ENCODE measurements around the gene UBE2H.

Gene UBE2H

GRCh38 chr7:129911790-129912189, 41.0 kb downstream of the UBE2H start:
- peaks cover 41% of the 10 kb centered on the region for H3K4me1 ChIP-seq (ENCODE audit: control insufficient read depth, insufficient read depth, low read length, poor library complexity, severe bottlenecking)

GRCh38 chr7:129909669-129910068, 43.1 kb downstream of the UBE2H start:
- no peaks in the 10 kb centered on the region for H3K27me3 ChIP-seq (replicated peaks; ENCODE audit: control insufficient read depth, insufficient read depth, low read length, poor library complexity, severe bottlenecking)
- H3K9me3 ChIP-seq (ENCODE audit: control insufficient read depth, low read length), result no peaks in the 10 kb centered on the region
- no peak overlapping the region for H3K4me3 ChIP-seq (ENCODE audit: insufficient read depth, low read depth, low read length, poor library complexity, severe bottlenecking)
- H3K4me1 ChIP-seq (ENCODE audit: control insufficient read depth, insufficient read depth, low read length, poor library complexity, severe bottlenecking), result peaks cover 38% of the 10 kb centered on the region
- DNase-seq, result no peak
- no peaks in the 10 kb centered on the region for H3K36me3 ChIP-seq (ENCODE audit: control insufficient read depth, insufficient read depth, low read length)
- H3K27ac ChIP-seq (ENCODE audit: insufficient read depth, low read length, poor library complexity, severe bottlenecking), result no peak overlapping the region

More at GRCh38 chr7:129911790-129912189, 41.0 kb downstream of the UBE2H start:
- no peak for DNase-seq
- Histone ChIP-seq H3K36me3 (ENCODE audit: control insufficient read depth, insufficient read depth, low read length) (no peaks in the 10 kb centered on the region), H3K9me3 (ENCODE audit: control insufficient read depth, low read length) (no peaks in the 10 kb centered on the region), H3K4me3 (ENCODE audit: insufficient read depth, low read depth, low read length, poor library complexity, severe bottlenecking) (no peak overlapping the region), H3K27me3 (replicated peaks; ENCODE audit: control insufficient read depth, insufficient read depth, low read length, poor library complexity, severe bottlenecking) (no peaks in the 10 kb centered on the region), H3K27ac (ENCODE audit: insufficient read depth, low read length, poor library complexity, severe bottlenecking) (no peak overlapping the region)

GRCh38 chr7:129908181-129908580, 44.6 kb downstream of the UBE2H start:
- DNase-seq, result no peak
- Histone ChIP-seq H3K27ac (ENCODE audit: insufficient read depth, low read length, poor library complexity, severe bottlenecking) (peak overlapping the region; percentile 2), H3K4me3 (ENCODE audit: insufficient read depth, low read depth, low read length, poor library complexity, severe bottlenecking) (no peak overlapping the region)

GRCh38 chr7:129907122-129907736, 45.5 kb downstream of the UBE2H start:
- peak overlapping the region; percentile 22 for H3K4me3 ChIP-seq (ENCODE audit: insufficient read depth, low read depth, low read length, poor library complexity, severe bottlenecking)
- no peaks in the 10 kb centered on the region for H3K27me3 ChIP-seq (replicated peaks; ENCODE audit: control insufficient read depth, insufficient read depth, low read length, poor library complexity, severe bottlenecking)
- H3K27ac ChIP-seq (ENCODE audit: insufficient read depth, low read length, poor library complexity, severe bottlenecking), result no peak overlapping the region
- H3K36me3 ChIP-seq (ENCODE audit: control insufficient read depth, insufficient read depth, low read length), result no peaks in the 10 kb centered on the region
- DNase-seq, result no peak
- peaks cover 62% of the 10 kb centered on the region for H3K4me1 ChIP-seq (ENCODE audit: control insufficient read depth, insufficient read depth, low read length, poor library complexity, severe bottlenecking)
- no peaks in the 10 kb centered on the region for H3K9me3 ChIP-seq (ENCODE audit: control insufficient read depth, low read length)

More at GRCh38 chr7:129908181-129908580, 44.6 kb downstream of the UBE2H start:
- H3K9me3 ChIP-seq (ENCODE audit: control insufficient read depth, low read length), result no peaks in the 10 kb centered on the region
- H3K27me3 ChIP-seq (replicated peaks; ENCODE audit: control insufficient read depth, insufficient read depth, low read length, poor library complexity, severe bottlenecking), result no peaks in the 10 kb centered on the region
- peaks cover 53% of the 10 kb centered on the region for H3K4me1 ChIP-seq (ENCODE audit: control insufficient read depth, insufficient read depth, low read length, poor library complexity, severe bottlenecking)
- no peaks in the 10 kb centered on the region for H3K36me3 ChIP-seq (ENCODE audit: control insufficient read depth, insufficient read depth, low read length)

GRCh38 chr7:129906700-129907099, 46.1 kb downstream of the UBE2H start:
- no peaks in the 10 kb centered on the region for H3K36me3 ChIP-seq (ENCODE audit: control insufficient read depth, insufficient read depth, low read length)
- no peak overlapping the region for H3K27ac ChIP-seq (ENCODE audit: insufficient read depth, low read length, poor library complexity, severe bottlenecking)
- H3K9me3 ChIP-seq (ENCODE audit: control insufficient read depth, low read length), result no peaks in the 10 kb centered on the region
- H3K4me1 ChIP-seq (ENCODE audit: control insufficient read depth, insufficient read depth, low read length, poor library complexity, severe bottlenecking), result peaks cover 62% of the 10 kb centered on the region
- peak overlapping the region; percentile 22 for H3K4me3 ChIP-seq (ENCODE audit: insufficient read depth, low read depth, low read length, poor library complexity, severe bottlenecking)
- H3K27me3 ChIP-seq (replicated peaks; ENCODE audit: control insufficient read depth, insufficient read depth, low read length, poor library complexity, severe bottlenecking), result no peaks in the 10 kb centered on the region
- DNase-seq, result no peak

- Histone ChIP-seq H3K27ac (ENCODE audit: insufficient read depth, low read length, poor library complexity, severe bottlenecking) (no peak overlapping the region), H3K4me1 (ENCODE audit: control insufficient read depth, insufficient read depth, low read length, poor library complexity, severe bottlenecking) (peaks cover 55% of the 10 kb centered on the region), H3K9me3 (ENCODE audit: control insufficient read depth, low read length) (no peaks in the 10 kb centered on the region), H3K27me3 (replicated peaks; ENCODE audit: control insufficient read depth, insufficient read depth, low read length, poor library complexity, severe bottlenecking) (no peaks in the 10 kb centered on the region), H3K4me3 (ENCODE audit: insufficient read depth, low read depth, low read length, poor library complexity, severe bottlenecking) (no peak overlapping the region), H3K36me3 (ENCODE audit: control insufficient read depth, insufficient read depth, low read length) (no peaks in the 10 kb centered on the region)
- no peak for DNase-seq
These were observed 48.8 kb downstream of the UBE2H start for GRCh38 chr7:129903935-129904334.

- Histone ChIP-seq H3K4me3 (ENCODE audit: insufficient read depth, low read depth, low read length, poor library complexity, severe bottlenecking) (peak overlapping the region; percentile 12), H3K27me3 (replicated peaks; ENCODE audit: control insufficient read depth, insufficient read depth, low read length, poor library complexity, severe bottlenecking) (no peaks in the 10 kb centered on the region), H3K27ac (ENCODE audit: insufficient read depth, low read length, poor library complexity, severe bottlenecking) (peak overlapping the region; percentile 1), H3K9me3 (ENCODE audit: control insufficient read depth, low read length) (no peaks in the 10 kb centered on the region), H3K4me1 (ENCODE audit: control insufficient read depth, insufficient read depth, low read length, poor library complexity, severe bottlenecking) (peaks cover 45% of the 10 kb centered on the region), H3K36me3 (ENCODE audit: control insufficient read depth, insufficient read depth, low read length) (no peaks in the 10 kb centered on the region)
- no peak for DNase-seq
These were observed 49.9 kb downstream of the UBE2H start for GRCh38 chr7:129902788-129903422.

GRCh38 chr7:129898502-129899160, 54.1 kb downstream of the UBE2H start:
- H3K4me1 ChIP-seq (ENCODE audit: control insufficient read depth, insufficient read depth, low read length, poor library complexity, severe bottlenecking), result peaks cover 16% of the 10 kb centered on the region
- no peak overlapping the region for H3K4me3 ChIP-seq (ENCODE audit: insufficient read depth, low read depth, low read length, poor library complexity, severe bottlenecking)
- H3K36me3 ChIP-seq (ENCODE audit: control insufficient read depth, insufficient read depth, low read length), result peaks cover 4% of the 10 kb centered on the region
- H3K27me3 ChIP-seq (replicated peaks; ENCODE audit: control insufficient read depth, insufficient read depth, low read length, poor library complexity, severe bottlenecking), result no peaks in the 10 kb centered on the region
- H3K9me3 ChIP-seq (ENCODE audit: control insufficient read depth, low read length), result no peaks in the 10 kb centered on the region
- H3K27ac ChIP-seq (ENCODE audit: insufficient read depth, low read length, poor library complexity, severe bottlenecking), result no peak overlapping the region
- DNase-seq, result no peak

- Histone ChIP-seq H3K4me1 (ENCODE audit: control insufficient read depth, insufficient read depth, low read length, poor library complexity, severe bottlenecking) (peaks cover 10% of the 10 kb centered on the region), H3K9me3 (ENCODE audit: control insufficient read depth, low read length) (no peaks in the 10 kb centered on the region), H3K27ac (ENCODE audit: insufficient read depth, low read length, poor library complexity, severe bottlenecking) (no peak overlapping the region), H3K27me3 (replicated peaks; ENCODE audit: control insufficient read depth, insufficient read depth, low read length, poor library complexity, severe bottlenecking) (no peaks in the 10 kb centered on the region), H3K36me3 (ENCODE audit: control insufficient read depth, insufficient read depth, low read length) (peaks cover 4% of the 10 kb centered on the region), H3K4me3 (ENCODE audit: insufficient read depth, low read depth, low read length, poor library complexity, severe bottlenecking) (no peak overlapping the region)
- DNase-seq, result no peak
These were observed 54.8 kb downstream of the UBE2H start for GRCh38 chr7:129898007-129898406.

Data from effector memory CD4-positive, alpha-beta T cell (primary cell).